ENCODE results near the gene POLR3G.

POLR3G gene

DNA sequence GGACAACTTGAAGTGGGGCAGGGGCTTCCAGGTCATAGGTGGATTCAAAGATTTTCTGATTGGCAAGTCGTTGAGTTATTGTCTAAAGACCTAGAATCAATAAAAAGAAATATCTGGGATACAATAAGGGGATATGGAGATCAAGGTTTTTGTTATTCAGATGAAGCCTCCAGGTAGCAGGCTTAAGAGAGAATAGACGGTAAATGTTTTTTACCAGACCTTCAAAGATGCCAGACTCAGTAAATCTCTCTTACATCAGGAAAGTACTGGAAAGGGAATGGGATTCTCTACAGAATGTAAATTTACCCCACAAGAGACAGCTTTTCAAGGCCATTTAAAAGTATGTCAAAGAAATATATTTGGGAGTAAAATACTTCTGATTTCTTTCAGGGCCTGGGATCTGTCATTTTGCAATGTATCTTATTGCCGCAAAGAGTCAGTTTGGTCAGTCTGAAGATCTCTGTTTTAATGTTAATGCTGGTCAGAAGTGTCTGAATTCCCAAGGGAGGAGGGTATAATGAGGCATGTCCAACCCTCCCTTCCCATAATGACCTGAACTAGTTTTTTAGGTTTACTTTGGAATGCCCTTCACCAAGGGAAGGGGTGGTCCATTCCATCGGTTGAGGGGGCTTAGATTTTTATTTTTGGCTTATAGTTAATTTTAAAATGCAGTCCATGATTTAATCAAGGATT, 68.3 kb downstream of the POLR3G start:
- Histone ChIP-seq H4K20me1 (ENCODE audit: insufficient read depth, low read length) (no peaks in the 10 kb centered on the region), H3K27ac (ENCODE audit: low read length) (no peak overlapping the region), H3K9ac (ENCODE audit: low read length) (no peak overlapping the region), H3K9me3 (ENCODE audit: insufficient read depth, low read length) (no peaks in the 10 kb centered on the region), H2AFZ (ENCODE audit: low read depth, low read length) (no peak overlapping the region), H3K4me1 (ENCODE audit: low read length) (no peaks in the 10 kb centered on the region), H3K27me3 (ENCODE audit: low read depth, low read length) (peaks cover 33% of the 10 kb centered on the region; the same call in 1 of the 2 replicates), H3K4me3 (ENCODE audit: low read length) (no peak overlapping the region), H3K79me2 (ENCODE audit: low read length) (no peaks in the 10 kb centered on the region), H3K36me3 (replicated peaks; ENCODE audit: low read depth, low read length) (no peaks in the 10 kb centered on the region), H3K4me2 (ENCODE audit: low read length) (no peak overlapping the region)
- TF ChIP-seq, protein P1, sequence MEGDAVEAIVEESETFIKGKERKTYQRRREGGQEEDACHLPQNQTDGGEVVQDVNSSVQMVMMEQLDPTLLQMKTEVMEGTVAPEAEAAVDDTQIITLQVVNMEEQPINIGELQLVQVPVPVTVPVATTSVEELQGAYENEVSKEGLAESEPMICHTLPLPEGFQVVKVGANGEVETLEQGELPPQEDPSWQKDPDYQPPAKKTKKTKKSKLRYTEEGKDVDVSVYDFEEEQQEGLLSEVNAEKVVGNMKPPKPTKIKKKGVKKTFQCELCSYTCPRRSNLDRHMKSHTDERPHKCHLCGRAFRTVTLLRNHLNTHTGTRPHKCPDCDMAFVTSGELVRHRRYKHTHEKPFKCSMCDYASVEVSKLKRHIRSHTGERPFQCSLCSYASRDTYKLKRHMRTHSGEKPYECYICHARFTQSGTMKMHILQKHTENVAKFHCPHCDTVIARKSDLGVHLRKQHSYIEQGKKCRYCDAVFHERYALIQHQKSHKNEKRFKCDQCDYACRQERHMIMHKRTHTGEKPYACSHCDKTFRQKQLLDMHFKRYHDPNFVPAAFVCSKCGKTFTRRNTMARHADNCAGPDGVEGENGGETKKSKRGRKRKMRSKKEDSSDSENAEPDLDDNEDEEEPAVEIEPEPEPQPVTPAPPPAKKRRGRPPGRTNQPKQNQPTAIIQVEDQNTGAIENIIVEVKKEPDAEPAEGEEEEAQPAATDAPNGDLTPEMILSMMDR (IDR thresholded peaks at IDR 0.05; ENCODE audit: low read depth, low read length) = no peak
- no peak for TF ChIP-seq EZH2phosphoT487 (IDR thresholded peaks at IDR 0.05; ENCODE audit: low read depth)

DNA sequence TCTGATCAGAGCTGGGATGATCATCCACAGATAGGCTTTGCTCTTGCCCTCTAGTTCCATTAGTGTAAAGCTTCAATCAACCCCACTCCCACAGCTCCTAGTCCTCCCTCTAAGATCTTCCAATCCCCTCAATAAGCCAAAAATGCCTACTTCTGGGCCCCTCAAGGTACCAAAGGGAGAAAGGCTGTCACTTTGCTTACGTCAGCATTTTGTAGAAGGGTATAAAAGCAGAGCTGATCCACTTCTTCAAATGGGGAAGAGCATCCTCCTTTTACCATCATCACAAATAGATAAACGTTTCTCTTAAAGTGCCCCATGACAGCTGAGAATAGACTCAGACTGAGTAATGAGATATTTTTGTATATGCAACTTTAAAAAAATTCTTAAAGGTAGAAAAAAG, 70.8 kb downstream of the POLR3G start:
- Histone ChIP-seq H3K4me1 (ENCODE audit: low read length) (no peaks in the 10 kb centered on the region), H3K4me2 (ENCODE audit: low read length) (no peak overlapping the region), H3K9ac (ENCODE audit: low read length) (no peak overlapping the region), H2AFZ (ENCODE audit: low read depth, low read length) (no peak overlapping the region), H3K27ac (ENCODE audit: low read length) (no peak overlapping the region), H3K9me3 (ENCODE audit: insufficient read depth, low read length) (no peaks in the 10 kb centered on the region), H3K79me2 (ENCODE audit: low read length) (no peaks in the 10 kb centered on the region), H3K4me3 (ENCODE audit: low read length) (no peak overlapping the region), H3K36me3 (replicated peaks; ENCODE audit: low read depth, low read length) (no peaks in the 10 kb centered on the region), H3K27me3 (ENCODE audit: low read depth, low read length) (peaks cover 40% of the 10 kb centered on the region), H4K20me1 (ENCODE audit: insufficient read depth, low read length) (no peaks in the 10 kb centered on the region)
- TF ChIP-seq, protein P1 (IDR thresholded peaks at IDR 0.05; ENCODE audit: low read depth, low read length) = no peak
- no peak for TF ChIP-seq EZH2phosphoT487 (IDR thresholded peaks at IDR 0.05; ENCODE audit: low read depth)

DNA sequence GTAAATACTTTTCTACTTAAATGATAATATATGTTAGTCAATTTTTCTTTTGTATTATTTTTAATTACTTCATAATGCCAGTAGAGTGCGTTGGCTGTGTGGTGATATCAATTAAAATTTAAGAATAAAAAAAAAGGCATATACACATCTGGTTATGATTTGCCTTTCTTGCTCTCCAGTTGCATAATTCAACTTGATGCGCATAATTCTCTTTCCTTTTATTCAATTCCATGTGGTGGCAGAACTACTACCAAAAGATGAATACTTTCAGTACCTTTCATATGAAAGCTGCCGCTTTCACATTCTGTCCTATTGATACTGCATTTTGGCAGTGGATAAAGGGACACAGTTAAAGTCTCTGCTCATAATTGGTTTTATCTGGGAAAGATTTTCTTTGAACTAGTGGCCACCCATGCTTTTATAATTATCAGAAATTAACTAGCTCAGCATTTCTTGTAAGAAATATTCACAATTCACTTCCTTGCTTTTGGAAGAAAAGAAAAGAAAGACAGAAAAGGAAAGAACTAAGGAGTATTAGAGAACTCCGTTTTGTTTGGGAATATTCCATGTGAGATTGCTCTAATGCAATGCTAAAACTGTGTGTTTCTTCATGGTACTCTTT, 71.7 kb downstream of the POLR3G start:
- TF ChIP-seq EZH2phosphoT487 (IDR thresholded peaks at IDR 0.05; ENCODE audit: low read depth) = no peak
- TF ChIP-seq, protein P1 (IDR thresholded peaks at IDR 0.05; ENCODE audit: low read depth, low read length) = no peak

DNA sequence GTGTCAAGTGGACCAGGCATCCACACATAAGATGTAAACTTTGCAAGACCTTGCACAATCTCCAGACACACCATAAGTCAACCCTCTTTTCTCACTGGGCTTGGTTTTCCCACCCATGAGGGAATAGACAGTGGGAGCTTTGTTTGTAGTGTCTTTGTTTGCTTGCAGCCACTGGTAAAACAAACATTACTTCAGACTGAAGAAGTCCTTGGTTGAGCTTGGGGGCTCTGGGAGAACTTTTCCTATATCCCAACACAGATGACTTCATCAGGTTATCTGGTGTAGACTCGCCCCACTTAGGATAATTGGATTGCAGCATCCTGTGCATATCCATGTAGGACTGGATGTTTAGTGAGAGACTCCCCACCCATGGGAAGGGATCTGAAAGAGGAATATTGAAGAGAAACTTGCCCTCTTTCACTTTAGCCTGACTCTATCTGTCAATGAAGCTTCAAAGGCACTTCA, 72.4 kb downstream of the POLR3G start:
- H2AFZ ChIP-seq (ENCODE audit: low read depth, low read length) = no peak overlapping the region
- H3K4me2 ChIP-seq (ENCODE audit: low read length) = no peak overlapping the region
- H3K9ac ChIP-seq (ENCODE audit: low read length) = no peak overlapping the region
- no peaks in the 10 kb centered on the region for H3K9me3 ChIP-seq (ENCODE audit: insufficient read depth, low read length)
- H3K79me2 ChIP-seq (ENCODE audit: low read length) = no peaks in the 10 kb centered on the region
- H3K27me3 ChIP-seq (ENCODE audit: low read depth, low read length) = peaks cover 46% of the 10 kb centered on the region
- no peaks in the 10 kb centered on the region for H4K20me1 ChIP-seq (ENCODE audit: insufficient read depth, low read length)
- H3K36me3 ChIP-seq (replicated peaks; ENCODE audit: low read depth, low read length) = no peaks in the 10 kb centered on the region
- H3K4me3 ChIP-seq (ENCODE audit: low read length) = no peak overlapping the region
- TF ChIP-seq, protein P1 (IDR thresholded peaks at IDR 0.05; ENCODE audit: low read depth, low read length) = no peak
- no peak for TF ChIP-seq EZH2phosphoT487 (IDR thresholded peaks at IDR 0.05; ENCODE audit: low read depth)
- H3K4me1 ChIP-seq (ENCODE audit: low read length) = peaks cover 2% of the 10 kb centered on the region; the same call in 1 of the 2 replicates
- no peak overlapping the region for H3K27ac ChIP-seq (ENCODE audit: low read length)

More for the DNA sequence above, 71.7 kb downstream of the POLR3G start:
- Histone ChIP-seq H3K9ac (ENCODE audit: low read length) (no peak overlapping the region), H3K36me3 (replicated peaks; ENCODE audit: low read depth, low read length) (no peaks in the 10 kb centered on the region), H4K20me1 (ENCODE audit: insufficient read depth, low read length) (no peaks in the 10 kb centered on the region), H3K4me2 (ENCODE audit: low read length) (no peak overlapping the region), H3K4me3 (ENCODE audit: low read length) (no peak overlapping the region), H3K27me3 (ENCODE audit: low read depth, low read length) (peaks cover 40% of the 10 kb centered on the region), H3K9me3 (ENCODE audit: insufficient read depth, low read length) (no peaks in the 10 kb centered on the region), H2AFZ (ENCODE audit: low read depth, low read length) (no peak overlapping the region), H3K27ac (ENCODE audit: low read length) (no peak overlapping the region), H3K4me1 (ENCODE audit: low read length) (no peaks in the 10 kb centered on the region), H3K79me2 (ENCODE audit: low read length) (no peaks in the 10 kb centered on the region)
